Transverse colon (tissue), 4 donors: ENCODE data around the gene STAU1. TPM values are rescaled to one million over a fixed set of nuclear protein-coding genes. Genes with fewer than 3 reads are reported as not detected.
"Not testable (repeated sequence)": the region's sequence is repeated elsewhere in the genome, so short reads cannot be mapped to it uniquely, and the experiment has no call there.

Experiments
- DNase-seq: peaks from one replicate; pipeline ENCODE4 v3.0.0-alpha.2; 2019
- H3K27ac ChIP-seq, 4 donors: fragments of 200-600 bp; sonication (generic); 2 replicates each; pipeline ENCODE4 v1.5.1; 2016 to 2018; ENCODE audit warnings: inconsistent platforms in 4 of 4
- H3K27me3 ChIP-seq: fragments of 200-600 bp; sonication (generic); 2 replicates; pipeline ENCODE4 v1.5.1; 2017; ENCODE audit warnings: inconsistent platforms
- H3K36me3 ChIP-seq, 4 donors: fragments of 200-600 bp; sonication (generic); 2 replicates each; pipeline ENCODE4 v1.5.1; 2017 to 2019; ENCODE audit warnings: inconsistent platforms in 4 of 4
- H3K4me1 ChIP-seq, 4 donors: fragments of 200-600 bp; sonication (generic); 2 replicates each; pipeline ENCODE4 v1.5.1; 2017 to 2020; ENCODE audit warnings: inconsistent platforms in 4 of 4
- H3K4me3 ChIP-seq, 4 donors: fragments of 200-600 bp; sonication (generic); 1 replicate in 1 of 4; 2 replicates in 3 of 4; pipeline versions ENCODE4 v1.5.1 to v1.6.1; 2017 to 2019; ENCODE audit warnings: inconsistent platforms in 4 of 4
- H3K9me3 ChIP-seq, 2 donors: fragments of 200-600 bp; sonication (generic); 2 replicates each; pipeline ENCODE4 v1.5.1; 2017 to 2019; ENCODE audit warnings: inconsistent platforms in 2 of 2
- EP300 ChIP-seq: sonication (generic); formaldehyde crosslinking; IDR thresholded peaks from one replicate; pipeline ENCODE4 v1.6.1; 2017; ENCODE audit warnings: antibody characterized with exemption, low read depth
- POLR2A ChIP-seq: fragments of 450-650 bp; IDR thresholded peaks from one replicate; pipeline ENCODE4 v1.6.1; 2016; ENCODE audit warnings: antibody characterized with exemption, mild to moderate bottlenecking, moderate library complexity
- POLR2AphosphoS5 ChIP-seq, 3 donors: sonication (generic); formaldehyde crosslinking; IDR thresholded peaks; one replicate each; pipeline ENCODE4 v1.6.1; 2016; ENCODE audit warnings: antibody characterized with exemption in 3 of 3
- WGBS, 2 donors: methylation state at CpG; one replicate each; pipeline ENCODE4 v1.1.5; 2018; ENCODE audit warnings: low coverage in 1 of 2; 5-methylcytosine and 5-hydroxymethylcytosine counted together
- in situ Hi-C, 4 donors: fragments of 200-750 bp; cut with MboI; loops; one replicate each; pipeline versions ENCODE4 v1.15.0 to v1.15.1; 2017; ENCODE audit warnings: low sequenced_read_pairs in 3 of 4, low pct_ligation_motif_present in 1 of 4, low pct_unique_long_range_greater_than_20kb in 1 of 4
- intact Hi-C: fragments of 100-400 bp; cut with DNase I; formaldehyde crosslinking; loops from one replicate; pipeline ENCODE4 v1.15.1; 2023; ENCODE audit warnings: low total_unique reads
- total RNA-seq, 4 donors: library from RNA; depleted of rRNA; stranded (reverse); fragments of >200 nt; gene quantifications; one replicate each; pipeline ENCODE4 v1.1.0, GENCODE V29; 2016
- TF ChIP-seq, protein P1 (sequence below), 5 experiments: fragments of 200-600 bp in 3 of 5; fragments of 450-650 bp in 2 of 5; sonication (generic) in 3 of 5; IDR thresholded peaks; 1 replicate in 2 of 5; 2 replicates in 3 of 5; pipeline ENCODE4 v1.5.1; 2016 to 2017; ENCODE audit warnings: antibody characterized with exemption in 5 of 5, inconsistent platforms in 3 of 5, mild to moderate bottlenecking in 2 of 5, moderate library complexity in 1 of 5

STAU1 gene
- total RNA-seq, 4 donors from 2014 or later = 66.7 to 79.7 (median 73.3) TPM

GRCh38 chr20:49097159-49097558, 91.0 kb downstream of the STAU1 start:
- TF ChIP-seq POLR2A (no peak), EP300 (no peak)
- Histone ChIP-seq H3K36me3 (peaks cover 0 to 43% (median 21%) of the 10 kb centered on the region in 4 donors), H3K4me1 (no peaks in the 10 kb centered on the region), H3K27ac (no peak overlapping the region), H3K27me3 (no peaks in the 10 kb centered on the region), H3K4me3 (no peak overlapping the region), H3K9me3 (no peaks in the 10 kb centered on the region)
- WGBS, 2 donors = 96 to 100% methylated on average over 1 to 7 of the region's 7 CpGs
- intact Hi-C loops (no loop called here), in situ Hi-C loops (no loop called here)
- no peak for DNase-seq

- H3K4me1 ChIP-seq = no peaks in the 10 kb centered on the region
- no peak for DNase-seq
- H3K36me3 ChIP-seq = peaks cover 0 to 52% (median 26%) of the 10 kb centered on the region in 4 donors
- H3K4me3 ChIP-seq = no peak overlapping the region
- TF ChIP-seq POLR2AphosphoS5 (IDR thresholded peaks at IDR 0.05) = no peak
- no peak for TF ChIP-seq EP300
- no peak for TF ChIP-seq POLR2A
- TF ChIP-seq, protein P1, sequence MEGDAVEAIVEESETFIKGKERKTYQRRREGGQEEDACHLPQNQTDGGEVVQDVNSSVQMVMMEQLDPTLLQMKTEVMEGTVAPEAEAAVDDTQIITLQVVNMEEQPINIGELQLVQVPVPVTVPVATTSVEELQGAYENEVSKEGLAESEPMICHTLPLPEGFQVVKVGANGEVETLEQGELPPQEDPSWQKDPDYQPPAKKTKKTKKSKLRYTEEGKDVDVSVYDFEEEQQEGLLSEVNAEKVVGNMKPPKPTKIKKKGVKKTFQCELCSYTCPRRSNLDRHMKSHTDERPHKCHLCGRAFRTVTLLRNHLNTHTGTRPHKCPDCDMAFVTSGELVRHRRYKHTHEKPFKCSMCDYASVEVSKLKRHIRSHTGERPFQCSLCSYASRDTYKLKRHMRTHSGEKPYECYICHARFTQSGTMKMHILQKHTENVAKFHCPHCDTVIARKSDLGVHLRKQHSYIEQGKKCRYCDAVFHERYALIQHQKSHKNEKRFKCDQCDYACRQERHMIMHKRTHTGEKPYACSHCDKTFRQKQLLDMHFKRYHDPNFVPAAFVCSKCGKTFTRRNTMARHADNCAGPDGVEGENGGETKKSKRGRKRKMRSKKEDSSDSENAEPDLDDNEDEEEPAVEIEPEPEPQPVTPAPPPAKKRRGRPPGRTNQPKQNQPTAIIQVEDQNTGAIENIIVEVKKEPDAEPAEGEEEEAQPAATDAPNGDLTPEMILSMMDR (IDR thresholded peaks at IDR 0.05) = no peak
- in situ Hi-C loops = no loop called here
- intact Hi-C loops = no loop called here
- no peak overlapping the region for H3K27ac ChIP-seq
- 92 to 94% methylated on average over 4 to 7 of the region's 7 CpGs for WGBS, 2 donors
- no peaks in the 10 kb centered on the region for H3K9me3 ChIP-seq
- no peaks in the 10 kb centered on the region for H3K27me3 ChIP-seq
Observed at GRCh38 chr20:49096203-49096730, 91.9 kb downstream of the STAU1 start.

GRCh38 chr20:49091762-49092161, 96.4 kb downstream of the STAU1 start:
- DNase-seq = no peak
- in situ Hi-C loops = no loop called here
- no peaks in the 10 kb centered on the region for H3K9me3 ChIP-seq
- 84 to 86% methylated on average over 1 of the region's 1 CpG for WGBS, 2 donors
- intact Hi-C loops = no loop called here
- H3K36me3 ChIP-seq = peaks cover 0 to 83% (median 42%) of the 10 kb centered on the region in 4 donors
- no peak overlapping the region for H3K4me3 ChIP-seq
- H3K4me1 ChIP-seq = no peaks in the 10 kb centered on the region
- no peak overlapping the region for H3K27ac ChIP-seq
- no peaks in the 10 kb centered on the region for H3K27me3 ChIP-seq
- TF ChIP-seq, protein P1 (IDR thresholded peaks at IDR 0.05) = no peak
- no peak for TF ChIP-seq EP300
- TF ChIP-seq POLR2AphosphoS5 (IDR thresholded peaks at IDR 0.05) = no peak
- no peak for TF ChIP-seq POLR2A

DNA sequence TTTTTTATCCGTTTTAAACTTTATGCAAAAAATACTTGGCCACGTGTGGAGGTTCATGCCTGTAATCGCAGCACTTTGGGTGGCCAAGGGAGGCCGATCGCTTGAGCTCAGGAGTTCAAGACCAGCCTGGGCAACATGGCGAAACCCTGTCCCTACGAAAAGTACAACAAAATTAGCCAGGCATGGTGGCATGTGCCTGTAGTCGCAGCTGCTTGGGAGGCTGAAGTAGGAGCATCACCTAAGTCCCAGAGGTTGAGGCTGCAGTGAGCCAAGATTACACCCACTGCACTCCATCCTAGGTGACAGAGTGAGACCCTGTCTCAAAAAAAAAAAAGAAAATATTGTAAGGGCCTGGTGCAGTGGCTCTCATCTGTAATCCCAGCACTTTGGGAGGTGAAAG, 97.0 kb downstream of the STAU1 start:
- no peak overlapping the region for H3K27ac ChIP-seq
- no peaks in the 10 kb centered on the region for H3K9me3 ChIP-seq
- H3K36me3 ChIP-seq = peaks cover 0 to 82% (median 41%) of the 10 kb centered on the region in 4 donors
- H3K4me1 ChIP-seq = no peaks in the 10 kb centered on the region
- no peak overlapping the region for H3K4me3 ChIP-seq
- 87 to 95% methylated on average over 3 to 8 of the region's 8 CpGs for WGBS, 2 donors
- no peak for DNase-seq
- no peaks in the 10 kb centered on the region for H3K27me3 ChIP-seq
- in situ Hi-C loops (no loop called here), intact Hi-C loops (no loop called here)
- TF ChIP-seq EP300 (no peak), POLR2AphosphoS5 (IDR thresholded peaks at IDR 0.05) (no peak), POLR2A (no peak)
- TF ChIP-seq, protein P1 (IDR thresholded peaks at IDR 0.05) = no peak

DNA sequence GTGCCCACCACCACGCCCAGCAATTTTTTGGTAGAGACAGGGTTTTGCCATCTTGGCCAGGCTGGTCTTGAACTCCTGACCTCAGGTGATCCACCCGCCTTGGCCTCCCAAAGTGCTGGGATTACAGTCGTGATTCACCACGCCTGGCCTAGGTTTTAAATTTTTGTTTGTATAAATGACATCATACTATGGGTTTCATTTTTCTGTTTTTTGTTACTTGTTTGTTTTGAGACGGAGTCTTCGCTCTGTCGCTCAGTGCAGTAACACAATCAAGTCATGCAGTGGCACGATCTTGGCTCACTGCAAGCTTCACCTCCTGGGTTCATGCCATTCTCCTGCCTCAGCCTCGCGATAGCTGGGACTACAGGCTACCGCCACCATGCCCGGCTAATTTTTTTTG, 105.8 kb downstream of the STAU1 start:
- in situ Hi-C loops = not testable (repeated sequence)
- 90 to 96% methylated on average over 10 to 12 of the region's 12 CpGs for WGBS, 2 donors

More for the DNA sequence above, 105.8 kb downstream of the STAU1 start:
- intact Hi-C loops, H3K9me3 ChIP-seq, H3K4me3 ChIP-seq, DNase-seq, H3K4me1 ChIP-seq, H3K27ac ChIP-seq, H3K27me3 ChIP-seq: not testable (repeated sequence)
- peaks cover 0 to 69% (median 29%) of the 10 kb centered on the region in 4 donors for H3K36me3 ChIP-seq
